HCT116 (cell line): ENCODE results near the gene FFAR3. TPM values are rescaled to one million over a fixed set of nuclear protein-coding genes. Genes with fewer than 3 reads are reported as not detected.

Source experiments
- ATAC-seq: fragments of 200-7000 bp; cut with Tn5 transposase; 2 replicates; pipeline ENCODE4 v1.9.1; 2020; ENCODE audit warnings: mild to moderate bottlenecking, moderate library complexity
- BruUV-seq: library from RNA; stranded (reverse); fragments of 400-500 nt; replicated peaks from 2 replicates; lab custom pipeline; 2021; lab: Mats Ljungman, UMichigan
- CTCF ChIA-PET: fragments of 300-600 bp; sonication (Branson Sonifier 250); formaldehyde crosslinking; loops from one replicate; lab custom pipeline; 2021; ENCODE audit warnings: antibody characterized with exemption; lab: Charles Lee
- POLR2A ChIA-PET: fragments of 300-600, 350-600 bp; sonication (Branson Sonifier 250); formaldehyde crosslinking; loops from one replicate; lab custom pipeline; 2021; ENCODE audit warnings: antibody characterized with exemption; lab: Charles Lee
- RAD21 ChIA-PET, 2 experiments: fragments of 300-600 bp; sonication (Branson Sonifier 250); formaldehyde crosslinking; loops; one replicate each; lab custom pipeline; 2023; ENCODE audit warnings: low total read pairs in 2 of 2; ENCODE audit not compliant: uncharacterized antibody in 2 of 2, unreplicated experiment in 2 of 2, low non-redundant PET in 1 of 2; lab: Charles Lee
- DNase-seq: peaks from one replicate; pipeline ENCODE4 v3.0.0-alpha.2; 2010; ENCODE audit warnings: low read depth, low spot score
- H2AFZ ChIP-seq: fragments of 200-600 bp; shearing (Covaris generic), sonication (generic); 2 replicates; pipeline ENCODE4 v1.6.1; 2017; ENCODE audit warnings: low read depth, mixed run types, mixed read lengths, antibody characterized with exemption, low read length; ENCODE audit not compliant: poor library complexity, severe bottlenecking
- H3K27ac ChIP-seq: 2 replicates; pipeline ENCODE4 v1.5.1; 2012; ENCODE audit warnings: low read depth, low read length
- H3K27me3 ChIP-seq: fragments of 200-600 bp; sonication (generic); 2 replicates; pipeline ENCODE4 v1.6.1; 2016; ENCODE audit warnings: mixed run types, low read length, mixed read lengths; ENCODE audit not compliant: insufficient read depth
- H3K36me3 ChIP-seq, 2 experiments: fragments of 200-500 bp in 1 of 2; fragments of 200-600 bp in 1 of 2; sonication (Bioruptor generic) in 1 of 2; sonication (generic) in 1 of 2; 2 replicates each; pipeline versions ENCODE4 v1.5.1 to v1.6.1; 2014 to 2016; ENCODE audit warnings: low read length in 2 of 2, inconsistent platforms in 1 of 2, mixed read lengths in 1 of 2, mixed run types in 1 of 2; ENCODE audit not compliant: insufficient read depth in 2 of 2, control insufficient read depth in 1 of 2
- H3K4me1 ChIP-seq, 2 experiments: fragments of 200-600 bp in 1 of 2; sonication (generic) in 1 of 2; 2 replicates each; pipeline versions ENCODE4 v1.5.1 to v1.6.1; 2012 to 2017; ENCODE audit warnings: low read length in 2 of 2, inconsistent platforms in 1 of 2, mild to moderate bottlenecking in 1 of 2, mixed read lengths in 1 of 2, mixed run types in 1 of 2, moderate library complexity in 1 of 2; ENCODE audit not compliant: insufficient read depth in 2 of 2, control insufficient read depth in 1 of 2
- H3K4me2 ChIP-seq: fragments of 200-600 bp; sonication (generic); 2 replicates; pipeline ENCODE4 v1.6.1; 2017; ENCODE audit warnings: mixed run types, low read length, mixed read lengths
- H3K4me3 ChIP-seq, 2 experiments: fragments of 200-600 bp in 1 of 2; sonication (generic) in 1 of 2; replicated peaks in 1 of 2; 2 replicates each; pipeline ENCODE4 v1.5.1; 2011 to 2016; ENCODE audit warnings: low read length in 2 of 2, control low read depth in 1 of 2, low read depth in 1 of 2, mild to moderate bottlenecking in 1 of 2, mixed read lengths in 1 of 2, mixed run types in 1 of 2
- H3K79me2 ChIP-seq: fragments of 200-600 bp; sonication (generic); 2 replicates; pipeline ENCODE4 v1.6.1; 2017; ENCODE audit warnings: mild to moderate bottlenecking, mixed run types, low read length, moderate library complexity, mixed read lengths; ENCODE audit not compliant: insufficient read depth
- H3K9ac ChIP-seq: fragments of 200-600 bp; sonication (generic); 2 replicates; pipeline ENCODE4 v1.6.1; 2016; ENCODE audit warnings: low read length, mixed read lengths
- H3K9me2 ChIP-seq: fragments of 200-600 bp; sonication (generic), shearing (Covaris generic); 2 replicates; pipeline ENCODE4 v1.6.1; 2017; ENCODE audit warnings: mixed run types, mild to moderate bottlenecking, moderate library complexity; ENCODE audit not compliant: insufficient read depth
- H3K9me3 ChIP-seq, 2 experiments: fragments of 200-500 bp in 1 of 2; fragments of 200-600 bp in 1 of 2; sonication (Bioruptor generic) in 1 of 2; sonication (generic) in 1 of 2; 2 replicates each; pipeline ENCODE4 v1.6.1; 2014 to 2017; ENCODE audit warnings: low read length in 2 of 2, mixed read lengths in 2 of 2, inconsistent platforms in 1 of 2, low read depth in 1 of 2, mild to moderate bottlenecking in 1 of 2, mixed run types in 1 of 2, moderate library complexity in 1 of 2; ENCODE audit not compliant: control insufficient read depth in 1 of 2, insufficient read depth in 1 of 2
- H4K20me1 ChIP-seq: fragments of 200-600 bp; sonication (generic), shearing (Covaris generic); 2 replicates; pipeline ENCODE4 v1.6.1; 2017; ENCODE audit warnings: mixed run types, mild to moderate bottlenecking, moderate library complexity; ENCODE audit not compliant: insufficient read depth
- CBX3 ChIP-seq: IDR thresholded peaks from 2 replicates; pipeline ENCODE4 v1.6.1; 2012; ENCODE audit warnings: low read depth
- CEBPB ChIP-seq: IDR thresholded peaks from 2 replicates; pipeline ENCODE4 v1.6.1; 2012; ENCODE audit warnings: low read depth
- EGR1 ChIP-seq: IDR thresholded peaks from 2 replicates; pipeline ENCODE4 v1.6.1; 2012; ENCODE audit warnings: low read depth
- EZH2 ChIP-seq: fragments of 200-600 bp; sonication (generic); IDR thresholded peaks from 2 replicates; pipeline ENCODE4 v1.6.1; 2017; ENCODE audit warnings: antibody characterized with exemption, mixed run types
- EZH2phosphoT487 ChIP-seq: fragments of 200-600 bp; IDR thresholded peaks from 2 replicates; pipeline ENCODE4 v1.6.1; 2018; ENCODE audit warnings: antibody characterized with exemption, borderline replicate concordance
- FOSL1 ChIP-seq: IDR thresholded peaks from 2 replicates; pipeline ENCODE4 v1.6.1; 2012; ENCODE audit warnings: low read depth
- JUND ChIP-seq: IDR thresholded peaks from 2 replicates; pipeline ENCODE4 v1.6.1; 2012
- POLR2AphosphoS5 ChIP-seq: IDR thresholded peaks from 2 replicates; pipeline ENCODE4 v1.6.1; 2011; ENCODE audit warnings: mild to moderate bottlenecking, low read depth, low read length, moderate library complexity
- RAD21 ChIP-seq: IDR thresholded peaks from 2 replicates; pipeline ENCODE4 v1.6.1; 2012; ENCODE audit warnings: low read depth, mild to moderate bottlenecking
- SIN3A ChIP-seq: IDR thresholded peaks from 2 replicates; pipeline ENCODE4 v1.6.1; 2012; ENCODE audit warnings: low read depth
- SRF ChIP-seq: IDR thresholded peaks from 2 replicates; pipeline ENCODE4 v1.6.1; 2012; ENCODE audit warnings: low read depth
- TCF7L2 ChIP-seq: IDR thresholded peaks from 2 replicates; pipeline ENCODE4 v1.7.0; 2011; ENCODE audit warnings: borderline replicate concordance, inconsistent platforms; ENCODE audit not compliant: insufficient read depth, insufficient read length; ENCODE audit errors: extremely low read depth
- YY1 ChIP-seq: IDR thresholded peaks from 2 replicates; pipeline ENCODE4 v1.6.1; 2011; ENCODE audit warnings: low read length, low read depth, moderate library complexity, mild to moderate bottlenecking; ENCODE audit not compliant: insufficient replicate concordance; ENCODE audit errors: extremely low read depth
- ZFX ChIP-seq: fragments of 450-650 bp; IDR thresholded peaks from 2 replicates; pipeline ENCODE4 v1.6.1; 2017
- ZNF274 ChIP-seq: fragments of 200-500 bp; sonication (Bioruptor generic); IDR thresholded peaks from 2 replicates; pipeline ENCODE4 v1.6.1; 2014; ENCODE audit warnings: mild to moderate bottlenecking, low read depth, low read length, inconsistent platforms
- intact Hi-C: fragments of 100-400 bp; cut with micrococcal nuclease; formaldehyde crosslinking; loops from 2 replicates; pipeline ENCODE4 v1.10.0; 2022
- total RNA-seq: library from RNA; stranded (reverse); gene quantifications from one replicate; pipeline ENCODE4 v1.2.1, GENCODE V29; 2021; ENCODE audit not compliant: unreplicated experiment
- TF ChIP-seq, protein P1 (sequence below): IDR thresholded peaks from 2 replicates; pipeline ENCODE4 v1.6.1; 2012; ENCODE audit warnings: low read depth
- TF ChIP-seq, protein P2 (sequence below), 3 experiments: fragments of 200-600 bp in 1 of 3; sonication (generic) in 1 of 3; IDR thresholded peaks in 2 of 3; conservative IDR thresholded peaks in 1 of 3; 2 replicates each; pipeline ENCODE4 v1.5.1; 2012 to 2017; ENCODE audit warnings: low read depth in 2 of 3, low read length in 2 of 3, antibody characterized with exemption in 1 of 3, borderline replicate concordance in 1 of 3, control low read depth in 1 of 3, mild to moderate bottlenecking in 1 of 3, mixed read lengths in 1 of 3, mixed run types in 1 of 3, moderate library complexity in 1 of 3; ENCODE audit not compliant: insufficient read depth in 1 of 3
- TF ChIP-seq, protein P3 (sequence below): IDR thresholded peaks from 2 replicates; pipeline ENCODE4 v1.6.1; 2011; ENCODE audit warnings: mild to moderate bottlenecking, low read length, moderate library complexity; ENCODE audit not compliant: insufficient replicate concordance; ENCODE audit errors: extremely low read depth
- TF ChIP-seq, protein P4 (sequence below): IDR thresholded peaks from 2 replicates; pipeline ENCODE4 v1.6.1; 2012

The FFAR3 gene
- total RNA-seq, 1 experiment from 2014 or later = not detected

DNA sequence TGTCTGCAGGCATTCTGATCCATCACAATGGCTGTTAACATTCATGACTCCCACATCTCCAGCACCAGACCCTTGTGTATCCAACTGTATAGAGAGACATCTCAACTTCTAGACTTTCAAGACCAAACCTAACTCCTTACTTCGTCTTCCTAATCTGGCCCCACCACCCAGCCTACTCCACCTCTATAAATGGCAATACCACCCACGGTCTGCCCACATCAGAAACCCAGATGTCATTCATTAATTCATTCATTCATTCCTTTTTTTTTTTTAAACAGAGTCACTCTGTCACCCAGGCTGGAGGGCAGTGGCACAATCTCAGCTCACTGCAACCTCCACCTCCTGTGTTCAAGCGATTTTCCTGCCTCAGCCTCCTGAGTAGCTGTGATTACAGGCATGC is 23.1 kb downstream of the FFAR3 start:
- Histone ChIP-seq H3K9ac (no peak overlapping the region), H2AFZ (no peak overlapping the region), H3K9me2 (no peaks in the 10 kb centered on the region), H3K79me2 (no peaks in the 10 kb centered on the region), H3K4me1 (no peaks in the 10 kb centered on the region), H3K9me3 (peaks cover under 1 to 3% of the 10 kb centered on the region in 2 experiments; a peak in 1 of 4 replicates), H4K20me1 (no peaks in the 10 kb centered on the region)
- ATAC-seq (no peak), DNase-seq (no peak)
- RAD21 ChIA-PET = no interaction called here
- POLR2A ChIA-PET = no interaction called here
- CTCF ChIA-PET = no interaction called here
- no peak for TF ChIP-seq POLR2AphosphoS5
- TF ChIP-seq, protein P1, sequence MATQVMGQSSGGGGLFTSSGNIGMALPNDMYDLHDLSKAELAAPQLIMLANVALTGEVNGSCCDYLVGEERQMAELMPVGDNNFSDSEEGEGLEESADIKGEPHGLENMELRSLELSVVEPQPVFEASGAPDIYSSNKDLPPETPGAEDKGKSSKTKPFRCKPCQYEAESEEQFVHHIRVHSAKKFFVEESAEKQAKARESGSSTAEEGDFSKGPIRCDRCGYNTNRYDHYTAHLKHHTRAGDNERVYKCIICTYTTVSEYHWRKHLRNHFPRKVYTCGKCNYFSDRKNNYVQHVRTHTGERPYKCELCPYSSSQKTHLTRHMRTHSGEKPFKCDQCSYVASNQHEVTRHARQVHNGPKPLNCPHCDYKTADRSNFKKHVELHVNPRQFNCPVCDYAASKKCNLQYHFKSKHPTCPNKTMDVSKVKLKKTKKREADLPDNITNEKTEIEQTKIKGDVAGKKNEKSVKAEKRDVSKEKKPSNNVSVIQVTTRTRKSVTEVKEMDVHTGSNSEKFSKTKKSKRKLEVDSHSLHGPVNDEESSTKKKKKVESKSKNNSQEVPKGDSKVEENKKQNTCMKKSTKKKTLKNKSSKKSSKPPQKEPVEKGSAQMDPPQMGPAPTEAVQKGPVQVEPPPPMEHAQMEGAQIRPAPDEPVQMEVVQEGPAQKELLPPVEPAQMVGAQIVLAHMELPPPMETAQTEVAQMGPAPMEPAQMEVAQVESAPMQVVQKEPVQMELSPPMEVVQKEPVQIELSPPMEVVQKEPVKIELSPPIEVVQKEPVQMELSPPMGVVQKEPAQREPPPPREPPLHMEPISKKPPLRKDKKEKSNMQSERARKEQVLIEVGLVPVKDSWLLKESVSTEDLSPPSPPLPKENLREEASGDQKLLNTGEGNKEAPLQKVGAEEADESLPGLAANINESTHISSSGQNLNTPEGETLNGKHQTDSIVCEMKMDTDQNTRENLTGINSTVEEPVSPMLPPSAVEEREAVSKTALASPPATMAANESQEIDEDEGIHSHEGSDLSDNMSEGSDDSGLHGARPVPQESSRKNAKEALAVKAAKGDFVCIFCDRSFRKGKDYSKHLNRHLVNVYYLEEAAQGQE = no peak
- TF ChIP-seq RAD21 = no peak
- TF ChIP-seq, protein P2, sequence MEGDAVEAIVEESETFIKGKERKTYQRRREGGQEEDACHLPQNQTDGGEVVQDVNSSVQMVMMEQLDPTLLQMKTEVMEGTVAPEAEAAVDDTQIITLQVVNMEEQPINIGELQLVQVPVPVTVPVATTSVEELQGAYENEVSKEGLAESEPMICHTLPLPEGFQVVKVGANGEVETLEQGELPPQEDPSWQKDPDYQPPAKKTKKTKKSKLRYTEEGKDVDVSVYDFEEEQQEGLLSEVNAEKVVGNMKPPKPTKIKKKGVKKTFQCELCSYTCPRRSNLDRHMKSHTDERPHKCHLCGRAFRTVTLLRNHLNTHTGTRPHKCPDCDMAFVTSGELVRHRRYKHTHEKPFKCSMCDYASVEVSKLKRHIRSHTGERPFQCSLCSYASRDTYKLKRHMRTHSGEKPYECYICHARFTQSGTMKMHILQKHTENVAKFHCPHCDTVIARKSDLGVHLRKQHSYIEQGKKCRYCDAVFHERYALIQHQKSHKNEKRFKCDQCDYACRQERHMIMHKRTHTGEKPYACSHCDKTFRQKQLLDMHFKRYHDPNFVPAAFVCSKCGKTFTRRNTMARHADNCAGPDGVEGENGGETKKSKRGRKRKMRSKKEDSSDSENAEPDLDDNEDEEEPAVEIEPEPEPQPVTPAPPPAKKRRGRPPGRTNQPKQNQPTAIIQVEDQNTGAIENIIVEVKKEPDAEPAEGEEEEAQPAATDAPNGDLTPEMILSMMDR (IDR thresholded peaks at IDR 0.05 in 2 of 3, conservative IDR thresholded peaks at IDR 0.05 in 1 of 3; ENCODE audit: borderline replicate concordance in 1 of 3, insufficient read depth in 1 of 3, low read depth in 2 of 3, low read length in 2 of 3) = no peak
- TF ChIP-seq EZH2 = no peak
- TF ChIP-seq EZH2phosphoT487 = no peak
- TF ChIP-seq ZNF274 = no peak
- no peak for TF ChIP-seq TCF7L2
- TF ChIP-seq CBX3 = no peak
- TF ChIP-seq, protein P3, sequence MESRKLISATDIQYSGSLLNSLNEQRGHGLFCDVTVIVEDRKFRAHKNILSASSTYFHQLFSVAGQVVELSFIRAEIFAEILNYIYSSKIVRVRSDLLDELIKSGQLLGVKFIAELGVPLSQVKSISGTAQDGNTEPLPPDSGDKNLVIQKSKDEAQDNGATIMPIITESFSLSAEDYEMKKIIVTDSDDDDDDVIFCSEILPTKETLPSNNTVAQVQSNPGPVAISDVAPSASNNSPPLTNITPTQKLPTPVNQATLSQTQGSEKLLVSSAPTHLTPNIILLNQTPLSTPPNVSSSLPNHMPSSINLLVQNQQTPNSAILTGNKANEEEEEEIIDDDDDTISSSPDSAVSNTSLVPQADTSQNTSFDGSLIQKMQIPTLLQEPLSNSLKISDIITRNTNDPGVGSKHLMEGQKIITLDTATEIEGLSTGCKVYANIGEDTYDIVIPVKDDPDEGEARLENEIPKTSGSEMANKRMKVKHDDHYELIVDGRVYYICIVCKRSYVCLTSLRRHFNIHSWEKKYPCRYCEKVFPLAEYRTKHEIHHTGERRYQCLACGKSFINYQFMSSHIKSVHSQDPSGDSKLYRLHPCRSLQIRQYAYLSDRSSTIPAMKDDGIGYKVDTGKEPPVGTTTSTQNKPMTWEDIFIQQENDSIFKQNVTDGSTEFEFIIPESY = no peak
- no peak for TF ChIP-seq JUND
- no peak for TF ChIP-seq SIN3A
- no peak for TF ChIP-seq YY1
- TF ChIP-seq, protein P4, sequence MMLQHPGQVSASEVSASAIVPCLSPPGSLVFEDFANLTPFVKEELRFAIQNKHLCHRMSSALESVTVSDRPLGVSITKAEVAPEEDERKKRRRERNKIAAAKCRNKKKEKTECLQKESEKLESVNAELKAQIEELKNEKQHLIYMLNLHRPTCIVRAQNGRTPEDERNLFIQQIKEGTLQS = no peak
- TF ChIP-seq FOSL1 = no peak
- TF ChIP-seq ZFX = no peak
- TF ChIP-seq CEBPB = no peak
- no peak for TF ChIP-seq SRF
- no peak for TF ChIP-seq EGR1
- TF ChIP-seq, all 23 proteins: peak for 0
- Histone ChIP-seq H3K36me3 (no peaks in the 10 kb centered on the region), H3K4me2 (no peak overlapping the region), H3K27me3 (no peaks in the 10 kb centered on the region; the same call in 1 of the 2 replicates), H3K4me3 (no peak overlapping the region), H3K27ac (no peak overlapping the region)
- BruUV-seq = no TSS peak
- intact Hi-C loops = no loop called here
